Stimulated activated CD8-positive, alpha-beta memory T cell treated with anti-CD3 and anti-CD28 coated beads, Interleukin-7, amount 100 ng/mL, for 1 hour (primary cell): ENCODE measurements around the gene PLSCR3.

ENCODE experiments used
- DNase-seq, 2 donors: peaks; one replicate each; pipeline ENCODE4 v3.0.0-alpha.2; 2020; ENCODE audit warnings: low read depth in 2 of 2

The PLSCR3 gene

GRCh38 chr17:7348478-7349242, 45.7 kb downstream of the PLSCR3 start:
- DNase-seq = no peak

- no peak for DNase-seq
Observed at GRCh38 chr17:7347630-7348477, 46.5 kb downstream of the PLSCR3 start.

- no peak for DNase-seq
Observed at GRCh38 chr17:7346761-7347614, 47.3 kb downstream of the PLSCR3 start.

- DNase-seq = no peak
Observed at GRCh38 chr17:7343250-7343649, 51.1 kb downstream of the PLSCR3 start.

GRCh38 chr17:7341842-7342241, 52.5 kb downstream of the PLSCR3 start:
- DNase-seq = no peak

- no peak for DNase-seq
Observed at GRCh38 chr17:7340179-7340578, 54.1 kb downstream of the PLSCR3 start.
